Endothelial cell of umbilical vein (primary cell): ENCODE measurements around the gene PPCDC.

Source experiments
- CTCF ChIP-seq, 2 donors: IDR thresholded peaks; 1 replicate in 1 of 2; 2 replicates in 1 of 2; pipeline ENCODE4 v1.5.1; 2011; ENCODE audit warnings: low read length in 2 of 2, mild to moderate bottlenecking in 2 of 2, moderate library complexity in 2 of 2, control low read depth in 1 of 2, inconsistent platforms in 1 of 2, low read depth in 1 of 2; ENCODE audit not compliant: insufficient read depth in 1 of 2; ENCODE audit errors: extremely low read depth in 1 of 2
- EZH2 ChIP-seq: IDR thresholded peaks from 2 replicates; pipeline ENCODE4 v1.6.1; 2012; ENCODE audit warnings: borderline replicate concordance, low read depth, mild to moderate bottlenecking, moderate library complexity, low read length, inconsistent platforms; ENCODE audit not compliant: severe bottlenecking
- FOS ChIP-seq: IDR thresholded peaks from 2 replicates; pipeline ENCODE4 v1.6.1; 2011; ENCODE audit warnings: mild to moderate bottlenecking, low read length, moderate library complexity, borderline replicate concordance; ENCODE audit not compliant: insufficient read depth
- GATA2 ChIP-seq: IDR thresholded peaks from 2 replicates; pipeline ENCODE4 v1.7.0; 2011; ENCODE audit warnings: low read depth, mild to moderate bottlenecking, moderate library complexity, mixed read lengths, low read length; ENCODE audit not compliant: insufficient read length, insufficient read depth
- JUN ChIP-seq: IDR thresholded peaks from 2 replicates; pipeline ENCODE4 v1.6.1; 2011; ENCODE audit warnings: borderline replicate concordance, low read depth; ENCODE audit not compliant: insufficient read length, insufficient read depth
- MAX ChIP-seq: IDR thresholded peaks from 2 replicates; pipeline ENCODE4 v1.6.1; 2011; ENCODE audit not compliant: insufficient read depth, insufficient read length
- MYC ChIP-seq: IDR thresholded peaks from one replicate; pipeline ENCODE4 v1.6.1; 2011; ENCODE audit warnings: mild to moderate bottlenecking, low read depth, low read length
- POLR2A ChIP-seq: IDR thresholded peaks from 2 replicates; pipeline ENCODE4 v1.6.1; 2012; ENCODE audit warnings: low read depth, mild to moderate bottlenecking, control low read depth, low read length
- POLR2AphosphoS5 ChIP-seq: IDR thresholded peaks from 2 replicates; pipeline ENCODE4 v1.6.1; 2012; ENCODE audit warnings: low read depth, mild to moderate bottlenecking, control low read depth, low read length, moderate library complexity; ENCODE audit not compliant: insufficient read depth

DNA sequence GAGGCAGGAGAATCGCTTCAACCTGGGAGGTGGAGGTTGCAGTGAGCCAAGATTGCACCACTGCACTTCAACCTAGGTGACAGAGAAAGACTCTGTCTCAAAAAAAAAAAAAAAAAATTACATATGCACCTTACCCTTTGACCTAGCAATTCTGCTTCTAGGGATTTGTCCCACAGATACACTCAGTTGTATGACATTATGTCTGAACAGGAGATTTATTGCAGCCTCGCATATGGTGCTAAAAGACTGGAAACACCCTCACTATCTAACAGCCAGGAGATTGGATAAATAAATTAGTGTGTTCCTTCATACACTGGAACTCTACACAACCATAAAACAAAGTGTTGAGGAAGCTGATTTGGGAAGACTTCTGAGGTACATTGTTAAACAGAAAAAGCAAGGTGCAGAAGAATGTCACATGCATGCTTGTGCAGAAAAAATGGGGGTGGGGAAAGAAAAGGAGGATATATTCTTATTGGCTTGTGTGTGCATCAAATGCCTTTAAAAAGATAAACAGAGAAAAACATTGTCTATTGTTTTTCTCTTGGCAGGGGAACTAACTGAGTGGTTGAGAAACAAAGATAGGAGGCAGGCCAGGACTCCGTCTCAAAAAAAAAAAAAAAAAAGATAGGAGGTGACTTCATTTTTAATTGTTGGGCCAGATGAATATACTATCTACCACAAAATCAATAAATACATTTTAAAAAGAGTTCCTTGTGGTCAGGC is 30.9 kb downstream of the PPCDC start:
- no peak for TF ChIP-seq CTCF (IDR thresholded peaks at IDR 0.05; ENCODE audit: extremely low read depth in 1 of 2, insufficient read depth in 1 of 2, low read depth in 1 of 2, low read length in 2 of 2)
- no peak for TF ChIP-seq EZH2
- no peak for TF ChIP-seq MAX
- no peak for TF ChIP-seq POLR2A
- no peak for TF ChIP-seq FOS
- no peak for TF ChIP-seq POLR2AphosphoS5
- no peak for TF ChIP-seq JUN
- TF ChIP-seq GATA2, result no peak
- no peak for TF ChIP-seq MYC
